ENCODE data around the gene BLOC1S3. TPM values are rescaled to one million over a fixed set of nuclear protein-coding genes. Genes with fewer than 3 reads are reported as not detected.
A peak's percentile ranks its signal among the peaks of the same experiment; 100 is the strongest.

The BLOC1S3 gene
- total and polyA plus RNA-seq, 5 experiments from 2014 or later: 8.4 to 22.5 (median 14.4) TPM

- Mint-ChIP-seq H3K4me3 (no peak overlapping the region), H3K9me3 (no peaks in the 10 kb centered on the region), H3K4me1 (peaks cover 14 to 60% (median 50%) of the 10 kb centered on the region in 4 donors), H3K36me3 (no peaks in the 10 kb centered on the region), H3K27me3 (no peaks in the 10 kb centered on the region), H3K27ac (peak overlapping the region in 1 of 10 donors; percentile 74)
- POLR2A ChIA-PET: interaction anchor here (0.6 to 1.3 kb wide), 3 partner anchors 10 to 30 kb away, joined by 3 to 5 read pairs (median 4); partner anchors contain the start of genes BLOC1S3 and TRAPPC6A
- ATAC-seq (no peak), DNase-seq (peak in 1 of 10 donors; percentile 54)
Measured at GRCh38 chr19:45168767-45169351, 9.7 kb upstream of the BLOC1S3 start.

GRCh38 chr19:45169602-45170001, 9.0 kb upstream of the BLOC1S3 start:
- Mint-ChIP-seq H3K4me3 (peak overlapping the region in 3 of 10 donors; percentile 52 to 81 (median 54)), H3K4me1 (peaks cover 13 to 58% (median 45%) of the 10 kb centered on the region in 4 donors)

GRCh38 chr19:45170146-45171106, 8.2 kb upstream of the BLOC1S3 start:
- H3K4me1 Mint-ChIP-seq: peaks cover 15 to 57% (median 45%) of the 10 kb centered on the region in 4 donors
- H3K36me3 Mint-ChIP-seq: no peaks in the 10 kb centered on the region
- no peak for ATAC-seq
- H3K4me3 Mint-ChIP-seq: peak overlapping the region in 8 of 10 donors; percentile 8 to 92 (median 78)
- DNase-seq: peak in 1 of 10 donors; percentile 62
- POLR2A ChIA-PET: interaction anchor here (0.7 to 1.4 kb wide), 3 partner anchors 8 to 47 kb away, joined by 3 to 4 read pairs (median 4); partner anchors contain the start of genes BLOC1S3 and TRAPPC6A
- no peaks in the 10 kb centered on the region for H3K27me3 Mint-ChIP-seq
- no peaks in the 10 kb centered on the region for H3K9me3 Mint-ChIP-seq
- peak overlapping the region in 9 of 10 donors; percentile 8 to 97 (median 91) for H3K27ac Mint-ChIP-seq

More at GRCh38 chr19:45169602-45170001, 9.0 kb upstream of the BLOC1S3 start:
- Mint-ChIP-seq H3K36me3 (no peaks in the 10 kb centered on the region), H3K27ac (peak overlapping the region in 1 of 10 donors; percentile 36), H3K9me3 (no peaks in the 10 kb centered on the region), H3K27me3 (no peaks in the 10 kb centered on the region)
- DNase-seq (peak in 1 of 10 donors; percentile 53), ATAC-seq (no peak)
- POLR2A ChIA-PET: interaction anchor here (0.6 to 1.3 kb wide), 4 partner anchors 9 to 246 kb away, joined by 3 to 4 read pairs (median 4); partner anchors contain the start of genes BLOC1S3 and TRAPPC6A

- peaks cover 16 to 57% (median 45%) of the 10 kb centered on the region in 4 donors for H3K4me1 Mint-ChIP-seq
- peak overlapping the region; percentile 59 to 92 (median 80) for H3K4me3 Mint-ChIP-seq
- POLR2A ChIA-PET: interaction anchor here (0.9 to 1.4 kb wide), 2 partner anchors 11 to 19 kb away, joined by 3 to 4 read pairs; partner anchors contain the start of gene NKPD1
- ATAC-seq (peak; percentile 65 to 89), DNase-seq (peak in 3 of 10 donors; percentile 18 to 43 (median 33))
- no peaks in the 10 kb centered on the region for H3K27me3 Mint-ChIP-seq
- no peaks in the 10 kb centered on the region for H3K36me3 Mint-ChIP-seq
- H3K9me3 Mint-ChIP-seq: no peaks in the 10 kb centered on the region
- peak overlapping the region; percentile 86 to 97 (median 93) for H3K27ac Mint-ChIP-seq
Measured at GRCh38 chr19:45171211-45171623, 7.4 kb upstream of the BLOC1S3 start.

- peaks cover 13 to 58% (median 42%) of the 10 kb centered on the region in 4 donors for H3K4me1 Mint-ChIP-seq
Measured at GRCh38 chr19:45172173-45172572, 6.4 kb upstream of the BLOC1S3 start.

GRCh38 chr19:45172611-45173208, 5.9 kb upstream of the BLOC1S3 start:
- peak overlapping the region in 7 of 10 donors; percentile 31 to 81 (median 70) for H3K4me3 Mint-ChIP-seq

More at GRCh38 chr19:45172173-45172572, 6.4 kb upstream of the BLOC1S3 start:
- Mint-ChIP-seq H3K9me3 (no peaks in the 10 kb centered on the region), H3K4me3 (peak overlapping the region; percentile 31 to 81 (median 63)), H3K27me3 (no peaks in the 10 kb centered on the region), H3K36me3 (no peaks in the 10 kb centered on the region), H3K27ac (peak overlapping the region; percentile 65 to 91 (median 80))
- DNase-seq (peak in 3 of 10 donors; percentile 10 to 33 (median 24)), ATAC-seq (peak; percentile 69 to 86)
- POLR2A ChIA-PET: interaction anchor here (0.9 to 1.2 kb wide), 3 partner anchors 12 to 81 kb away, joined by 3 to 5 read pairs (median 3); partner anchors contain the start of gene NKPD1

GRCh38 chr19:45173816-45174215, 4.8 kb upstream of the BLOC1S3 start:
- ATAC-seq (no peak), DNase-seq (no peak)
- H3K9me3 Mint-ChIP-seq: no peaks in the 10 kb centered on the region
- POLR2A ChIA-PET: interaction anchor here (1.3 kb wide), 1 partner anchor 15 kb away, joined by 4 read pairs; no protein-coding TSS in a partner anchor
- H3K27me3 Mint-ChIP-seq: no peaks in the 10 kb centered on the region
- no peaks in the 10 kb centered on the region for H3K36me3 Mint-ChIP-seq
- H3K27ac Mint-ChIP-seq: peak overlapping the region in 6 of 10 donors; percentile 6 to 63 (median 52)
- H3K4me1 Mint-ChIP-seq: peaks cover 14 to 67% (median 51%) of the 10 kb centered on the region in 4 donors
- H3K4me3 Mint-ChIP-seq: no peak overlapping the region

More at GRCh38 chr19:45172611-45173208, 5.9 kb upstream of the BLOC1S3 start:
- no peaks in the 10 kb centered on the region for H3K27me3 Mint-ChIP-seq
- no peaks in the 10 kb centered on the region for H3K36me3 Mint-ChIP-seq
- H3K4me1 Mint-ChIP-seq: peaks cover 12 to 63% (median 44%) of the 10 kb centered on the region in 4 donors
- no peak for DNase-seq
- ATAC-seq: no peak
- POLR2A ChIA-PET: interaction anchor here (0.8 to 1.3 kb wide), 4 partner anchors 9 to 81 kb away, joined by 3 to 5 read pairs (median 4); no protein-coding TSS in a partner anchor
- no peaks in the 10 kb centered on the region for H3K9me3 Mint-ChIP-seq
- peak overlapping the region; percentile 6 to 89 (median 76) for H3K27ac Mint-ChIP-seq

- H3K27ac Mint-ChIP-seq: peak overlapping the region in 9 of 10 donors; percentile 8 to 79 (median 46)
- H3K27me3 Mint-ChIP-seq: no peaks in the 10 kb centered on the region
- no peaks in the 10 kb centered on the region for H3K9me3 Mint-ChIP-seq
- peaks cover 0 to 4% (median 0%) of the 10 kb centered on the region in 3 donors for H3K36me3 Mint-ChIP-seq
- H3K4me3 Mint-ChIP-seq: peak overlapping the region in 7 of 10 donors; percentile 4 to 68 (median 29)
- DNase-seq (no peak), ATAC-seq (no peak)
- POLR2A ChIA-PET: no interaction called here
- H3K4me1 Mint-ChIP-seq: peaks cover 16 to 62% (median 54%) of the 10 kb centered on the region in 4 donors
Measured at GRCh38 chr19:45175515-45176345, 2.9 kb upstream of the BLOC1S3 start.

GRCh38 chr19:45177817-45178261, 745 bp upstream of the BLOC1S3 start, which contains the start of gene TRAPPC6A:
TRAPPC6A (minus strand) TSS chr19:45178237; CDS start chr19:45178218, 19 bp downstream.
- ATAC-seq (peak in 1 of 2 donors; percentile 1), DNase-seq (no peak)
- Mint-ChIP-seq H3K27ac (peak within 1 kb of the TSS; percentile 93 to 99 (median 96)), H3K36me3 (peaks cover 0 to 17% (median 2%) of the 10 kb centered on the region in 3 donors), H3K27me3 (no peaks in the 10 kb centered on the region), H3K4me3 (peak within 1 kb of the TSS; percentile 88 to 100 (median 94)), H3K4me1 (peaks cover 16 to 59% (median 52%) of the 10 kb centered on the region in 4 donors), H3K9me3 (no peaks in the 10 kb centered on the region)
- POLR2A ChIA-PET: interaction anchor here (0.6 to 2.7 kb wide), 15 partner anchors 8 to 725 kb away, joined by 3 to 25 read pairs (median 7); partner anchors contain the start of genes CLASRP, GEMIN7, MYPOP and PPP1R37

GRCh38 chr19:45179072-45179891, 698 bp downstream of the BLOC1S3 start:
- DNase-seq (peak in 5 of 10 donors; percentile 16 to 45 (median 27)), ATAC-seq (no peak)
- peaks cover 0 to 18% (median 2%) of the 10 kb centered on the region in 3 donors for H3K36me3 Mint-ChIP-seq
- peak overlapping the region; percentile 93 to 99 (median 96) for H3K27ac Mint-ChIP-seq
- H3K4me1 Mint-ChIP-seq: peaks cover 16 to 55% (median 47%) of the 10 kb centered on the region in 4 donors
- POLR2A ChIA-PET: interaction anchor here (0.6 to 2.7 kb wide), 14 partner anchors 8 to 224 kb away, joined by 3 to 25 read pairs (median 8); partner anchors contain the start of genes CLASRP, CLPTM1, GEMIN7 and PPP1R37
- no peaks in the 10 kb centered on the region for H3K9me3 Mint-ChIP-seq
- peak overlapping the region; percentile 88 to 100 (median 94) for H3K4me3 Mint-ChIP-seq
- H3K27me3 Mint-ChIP-seq: no peaks in the 10 kb centered on the region

All from naive thymus-derived CD8-positive, alpha-beta T cell (primary cell).